AG08395 (cell line): Measurements from ENCODE around the gene ADARB2.

Source experiments
- DNase-seq: peaks from one replicate; pipeline ENCODE4 v3.0.0; 2012; ENCODE audit warnings: mixed read lengths, low spot score

The ADARB2 gene

GRCh38 chr10:1128649-1129048 lies 608.7 kb downstream of the ADARB2 start:
- no peak for DNase-seq

- no peak for DNase-seq
Measured at GRCh38 chr10:1128115-1128514, 609.2 kb downstream of the ADARB2 start.

- no peak for DNase-seq
Measured at GRCh38 chr10:1127629-1128028, 609.7 kb downstream of the ADARB2 start.
